CD8-positive, alpha-beta memory T cell (primary cell): ENCODE results near the gene IQCC. TPM values are rescaled to one million over a fixed set of nuclear protein-coding genes. Genes with fewer than 3 reads are reported as not detected.

ENCODE experiments used
- CTCF ChIA-PET: fragments of 350-600 bp; sonication (Branson Sonifier 250); formaldehyde crosslinking; loops from one replicate; lab custom pipeline; 2021; ENCODE audit warnings: antibody characterized with exemption; lab: Charles Lee
- POLR2A ChIA-PET: fragments of 350-600 bp; sonication (Branson Sonifier 250); formaldehyde crosslinking; loops from one replicate; lab custom pipeline; 2021; ENCODE audit warnings: antibody characterized with exemption; lab: Charles Lee
- DNase-seq, 5 donors: peaks; one replicate each; pipeline versions ENCODE4 v3.0.0 to v3.0.0-alpha.2; 2020 to 2022; ENCODE audit warnings: mixed read lengths in 1 of 5
- H3K27ac ChIP-seq: one replicate; pipeline ENCODE4 v1.7.0; 2013; ENCODE audit warnings: low read depth, mild to moderate bottlenecking, low read length, moderate library complexity
- H3K27me3 ChIP-seq: 2 replicates; pipeline ENCODE4 v1.7.0; 2013; ENCODE audit warnings: low read length, mild to moderate bottlenecking; ENCODE audit not compliant: insufficient read depth, poor library complexity, severe bottlenecking
- H3K36me3 ChIP-seq: 2 replicates; pipeline ENCODE4 v1.7.0; 2013; ENCODE audit warnings: mild to moderate bottlenecking, low read length, moderate library complexity; ENCODE audit not compliant: insufficient read depth
- H3K4me1 ChIP-seq: 2 replicates; pipeline ENCODE4 v1.7.0; 2013; ENCODE audit warnings: mild to moderate bottlenecking, low read length, moderate library complexity; ENCODE audit not compliant: insufficient read depth
- H3K4me3 ChIP-seq: 2 replicates; pipeline ENCODE4 v1.7.0; 2013; ENCODE audit warnings: mild to moderate bottlenecking, low read length
- H3K9me3 ChIP-seq: 2 replicates; pipeline ENCODE4 v1.7.0; 2013; ENCODE audit warnings: mild to moderate bottlenecking, low read length
- H3K27ac Mint-ChIP-seq, 8 donors: one replicate each; pipeline ENCODE4 v1.8.0; 2020 to 2021; ENCODE audit warnings: mixed read lengths in 8 of 8, mild to moderate bottlenecking in 6 of 8, inconsistent platforms in 3 of 8, moderate library complexity in 3 of 8
- H3K27me3 Mint-ChIP-seq, 2 donors: one replicate each; pipeline ENCODE4 v1.8.0; 2020 to 2021; ENCODE audit warnings: mixed read lengths in 2 of 2, mild to moderate bottlenecking in 1 of 2, moderate library complexity in 1 of 2
- H3K36me3 Mint-ChIP-seq, 3 donors: one replicate each; pipeline ENCODE4 v1.8.0; 2020 to 2021; ENCODE audit warnings: mixed read lengths in 3 of 3, inconsistent platforms in 1 of 3, mild to moderate bottlenecking in 1 of 3
- H3K4me1 Mint-ChIP-seq, 3 donors: one replicate each; pipeline ENCODE4 v1.8.0; 2020 to 2021; ENCODE audit warnings: mixed read lengths in 3 of 3, inconsistent platforms in 1 of 3, mild to moderate bottlenecking in 1 of 3
- H3K4me3 Mint-ChIP-seq, 7 donors: one replicate each; pipeline ENCODE4 v1.8.0; 2020 to 2021; ENCODE audit warnings: mixed read lengths in 7 of 7, mild to moderate bottlenecking in 6 of 7, moderate library complexity in 4 of 7, inconsistent platforms in 2 of 7
- H3K9me3 Mint-ChIP-seq, 5 donors: one replicate each; pipeline ENCODE4 v1.8.0; 2020 to 2022; ENCODE audit warnings: mixed read lengths in 5 of 5, mild to moderate bottlenecking in 3 of 5, moderate library complexity in 2 of 5, inconsistent platforms in 1 of 5
- polyA plus RNA-seq: library from polyadenylated mRNA; unstranded; fragments of 300-500 nt; fragmentation: Illumina TruSeq; gene quantifications from one replicate; pipeline ENCODE4 v1.2.3, GENCODE V29; 2021
- total RNA-seq, 2 experiments: library from RNA; stranded (reverse); gene quantifications; one replicate each; pipeline ENCODE4 v1.2.3, GENCODE V29; 2021

The IQCC gene
- total and polyA plus RNA-seq, 3 experiments from 2014 or later: 1.6 to 5.7 (median 5.6) TPM

DNA sequence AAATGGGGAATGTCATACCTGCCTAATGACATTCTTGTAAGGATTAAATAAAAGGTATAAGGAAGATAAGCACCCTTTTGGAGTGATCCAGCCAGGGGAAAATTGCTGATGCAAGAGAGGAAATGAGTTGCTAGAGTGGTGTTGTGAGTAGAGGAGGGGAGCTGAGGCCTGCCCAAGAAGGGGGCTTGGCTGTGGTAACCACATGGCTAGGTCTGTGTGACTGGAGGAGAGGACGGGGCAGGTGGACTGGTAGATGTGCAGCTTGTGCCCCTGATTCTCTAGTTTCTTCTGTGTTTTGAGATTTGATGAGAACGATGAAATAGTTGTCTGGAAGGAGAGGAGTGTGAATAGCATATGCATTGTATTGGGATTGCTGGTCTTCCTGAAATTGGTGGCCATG, 19.4 kb upstream of the IQCC start:
- H3K4me3 Mint-ChIP-seq: no peak overlapping the region
- POLR2A ChIA-PET: no interaction called here
- no peak for DNase-seq
- peaks cover 51% of the 10 kb centered on the region for H3K36me3 ChIP-seq
- peaks cover 12% of the 10 kb centered on the region for H3K4me1 ChIP-seq
- CTCF ChIA-PET: no interaction called here
- H3K4me1 Mint-ChIP-seq: peaks cover 33 to 47% (median 46%) of the 10 kb centered on the region in 3 donors
- H3K9me3 Mint-ChIP-seq: no peaks in the 10 kb centered on the region
- H3K36me3 Mint-ChIP-seq: peaks cover 8 to 76% (median 30%) of the 10 kb centered on the region in 3 donors
- H3K27me3 ChIP-seq: no peaks in the 10 kb centered on the region
- no peaks in the 10 kb centered on the region for H3K27me3 Mint-ChIP-seq
- no peaks in the 10 kb centered on the region for H3K9me3 ChIP-seq
- H3K27ac ChIP-seq: no peak overlapping the region
- H3K4me3 ChIP-seq: no peak overlapping the region
- H3K27ac Mint-ChIP-seq: peak overlapping the region in 1 of 8 donors; percentile 66

DNA sequence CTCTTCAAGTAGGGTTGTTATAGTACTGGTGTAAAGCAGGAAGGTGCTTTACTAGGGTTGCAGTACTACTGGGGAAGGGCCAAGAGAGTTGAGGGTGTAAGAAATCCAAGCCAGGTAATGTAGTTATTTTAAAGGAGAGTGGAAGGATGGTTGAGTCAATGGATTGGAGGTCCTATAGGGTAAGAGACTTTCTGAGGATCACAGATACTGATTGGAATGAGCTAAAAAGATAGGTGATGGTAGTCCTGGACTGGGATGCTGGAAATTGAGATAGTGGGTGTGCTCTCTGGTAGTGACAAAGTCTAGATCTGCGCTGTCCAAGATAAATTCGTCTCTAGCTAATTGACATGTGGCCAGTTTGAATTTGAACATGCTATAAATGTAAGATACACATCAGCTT, 19.0 kb upstream of the IQCC start:
- peaks cover 55% of the 10 kb centered on the region for H3K36me3 ChIP-seq
- Mint-ChIP-seq H3K9me3 (no peaks in the 10 kb centered on the region), H3K27me3 (no peaks in the 10 kb centered on the region), H3K4me1 (peaks cover 29 to 43% (median 42%) of the 10 kb centered on the region in 3 donors), H3K36me3 (peaks cover 10 to 76% (median 33%) of the 10 kb centered on the region in 3 donors), H3K27ac (peak overlapping the region in 1 of 8 donors; percentile 66), H3K4me3 (no peak overlapping the region)
- H3K27me3 ChIP-seq: no peaks in the 10 kb centered on the region
- H3K4me1 ChIP-seq: peaks cover 8% of the 10 kb centered on the region
- no peak overlapping the region for H3K27ac ChIP-seq
- H3K4me3 ChIP-seq: no peak overlapping the region
- H3K9me3 ChIP-seq: no peaks in the 10 kb centered on the region
- DNase-seq: no peak
- CTCF ChIA-PET: no interaction called here
- POLR2A ChIA-PET: no interaction called here

DNA sequence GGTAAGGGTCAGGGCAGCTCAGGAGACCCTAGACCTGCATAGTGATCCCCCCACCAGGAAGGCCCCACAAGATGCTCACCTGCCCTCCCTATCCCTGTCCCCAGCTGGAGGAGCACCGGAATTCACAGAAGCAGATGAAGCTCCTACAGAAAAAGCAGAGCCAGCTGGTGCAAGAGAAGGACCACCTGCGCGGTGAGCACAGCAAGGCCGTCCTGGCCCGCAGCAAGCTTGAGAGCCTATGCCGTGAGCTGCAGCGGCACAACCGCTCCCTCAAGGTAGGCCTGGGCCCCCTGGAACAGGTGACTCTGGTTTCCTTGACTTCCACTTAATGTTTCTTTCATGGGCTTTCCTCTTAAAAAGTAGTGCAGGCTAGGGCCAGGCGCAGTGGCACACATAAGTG, 17.6 kb upstream of the IQCC start:
- H3K27me3 Mint-ChIP-seq: no peaks in the 10 kb centered on the region
- Histone ChIP-seq H3K27me3 (no peaks in the 10 kb centered on the region), H3K9me3 (no peaks in the 10 kb centered on the region), H3K27ac (no peak overlapping the region), H3K4me3 (no peak overlapping the region), H3K4me1 (no peaks in the 10 kb centered on the region), H3K36me3 (peaks cover 65% of the 10 kb centered on the region)
- CTCF ChIA-PET: interaction anchor here (1.0 to 1.8 kb wide), 3 partner anchors 8 to 60 kb away, joined by 3 to 4 read pairs (median 3); partner anchors contain the start of gene TXLNA
- H3K9me3 Mint-ChIP-seq: no peaks in the 10 kb centered on the region
- no peak overlapping the region for H3K27ac Mint-ChIP-seq
- no peak for DNase-seq
- peaks cover 23 to 32% (median 30%) of the 10 kb centered on the region in 3 donors for H3K4me1 Mint-ChIP-seq
- no peak overlapping the region for H3K4me3 Mint-ChIP-seq
- POLR2A ChIA-PET: no interaction called here
- peaks cover 19 to 78% (median 43%) of the 10 kb centered on the region in 3 donors for H3K36me3 Mint-ChIP-seq

DNA sequence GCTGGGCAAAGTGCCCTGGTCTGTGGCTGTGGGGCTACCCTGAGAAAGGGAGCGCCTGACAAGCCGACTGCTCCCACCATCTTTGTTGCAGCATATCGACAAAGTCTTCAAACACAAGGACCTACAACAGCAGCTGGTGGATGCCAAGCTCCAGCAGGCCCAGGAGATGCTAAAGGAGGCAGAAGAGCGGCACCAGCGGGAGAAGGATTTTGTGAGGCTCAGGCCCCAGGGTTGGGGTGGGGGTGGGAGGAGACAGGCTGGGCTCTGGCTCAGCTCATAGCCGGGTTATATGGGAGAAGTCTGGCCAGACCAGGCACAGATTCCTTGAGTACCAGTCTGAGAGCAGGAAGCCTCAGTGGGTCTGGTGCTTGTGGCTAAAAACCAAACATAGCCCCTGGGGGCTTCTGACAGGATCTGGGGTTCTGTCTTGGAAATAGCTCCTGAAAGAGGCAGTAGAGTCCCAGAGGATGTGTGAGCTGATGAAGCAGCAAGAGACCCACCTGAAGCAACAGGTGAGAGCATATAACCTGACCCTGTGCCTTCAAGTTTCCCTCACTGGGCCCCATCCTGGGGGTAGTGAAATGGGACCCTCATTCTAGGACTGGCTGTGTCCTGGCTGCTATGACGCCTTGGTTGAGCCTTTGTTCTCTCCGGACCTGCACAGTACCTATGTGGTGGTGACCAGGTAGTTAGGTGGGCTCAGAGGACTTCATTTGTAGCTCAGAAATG, 13.1 kb upstream of the IQCC start:
- Histone ChIP-seq H3K36me3 (peaks cover 71% of the 10 kb centered on the region), H3K4me1 (peaks cover 28% of the 10 kb centered on the region), H3K4me3 (no peak overlapping the region), H3K9me3 (no peaks in the 10 kb centered on the region), H3K27me3 (no peaks in the 10 kb centered on the region), H3K27ac (no peak overlapping the region)
- Mint-ChIP-seq H3K27ac (peak overlapping the region in 2 of 8 donors; percentile 4 to 88), H3K4me1 (peaks cover 35 to 43% (median 37%) of the 10 kb centered on the region in 3 donors), H3K9me3 (no peaks in the 10 kb centered on the region), H3K4me3 (no peak overlapping the region), H3K36me3 (peaks cover 22 to 93% (median 43%) of the 10 kb centered on the region in 3 donors), H3K27me3 (no peaks in the 10 kb centered on the region)
- DNase-seq: no peak
- CTCF ChIA-PET: interaction anchor here (1.2 to 1.4 kb wide), 2 partner anchors 9 to 98 kb away, joined by 4 read pairs; no protein-coding TSS in a partner anchor
- POLR2A ChIA-PET: no interaction called here

DNA sequence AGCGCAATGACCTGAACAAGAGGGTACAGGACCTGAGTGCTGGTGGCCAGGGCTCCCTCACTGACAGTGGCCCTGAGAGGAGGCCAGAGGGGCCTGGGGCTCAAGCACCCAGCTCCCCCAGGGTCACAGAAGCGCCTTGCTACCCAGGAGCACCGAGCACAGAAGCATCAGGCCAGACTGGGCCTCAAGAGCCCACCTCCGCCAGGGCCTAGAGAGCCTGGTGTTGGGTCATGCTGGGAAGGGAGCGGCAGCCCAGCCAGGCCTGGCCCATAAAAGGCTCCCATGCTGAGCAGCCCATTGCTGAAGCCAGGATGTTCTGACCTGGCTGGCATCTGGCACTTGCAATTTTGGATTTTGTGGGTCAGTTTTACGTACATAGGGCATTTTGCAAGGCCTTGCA, 10.5 kb upstream of the IQCC start:
- H3K4me1 ChIP-seq: peaks cover 35% of the 10 kb centered on the region
- no peaks in the 10 kb centered on the region for H3K9me3 ChIP-seq
- ChIA-PET CTCF (interaction anchor here (1.0 to 2.1 kb wide), 2 partner anchors 20 to 177 kb away, joined by 3 to 7 read pairs; no protein-coding TSS in a partner anchor), POLR2A (interaction anchor here (0.6 to 1.5 kb wide), 2 partner anchors 16 to 114 kb away, joined by 3 to 4 read pairs; partner anchors contain the start of gene TXLNA)
- H3K36me3 ChIP-seq: peaks cover 45% of the 10 kb centered on the region
- H3K4me1 Mint-ChIP-seq: peaks cover 41 to 54% (median 47%) of the 10 kb centered on the region in 3 donors
- peaks cover 22 to 73% (median 30%) of the 10 kb centered on the region in 3 donors for H3K36me3 Mint-ChIP-seq
- no peaks in the 10 kb centered on the region for H3K9me3 Mint-ChIP-seq
- DNase-seq: no peak
- no peaks in the 10 kb centered on the region for H3K27me3 Mint-ChIP-seq
- H3K27ac Mint-ChIP-seq: no peak overlapping the region
- H3K4me3 Mint-ChIP-seq: no peak overlapping the region
- H3K27ac ChIP-seq: no peak overlapping the region
- no peaks in the 10 kb centered on the region for H3K27me3 ChIP-seq
- H3K4me3 ChIP-seq: no peak overlapping the region

DNA sequence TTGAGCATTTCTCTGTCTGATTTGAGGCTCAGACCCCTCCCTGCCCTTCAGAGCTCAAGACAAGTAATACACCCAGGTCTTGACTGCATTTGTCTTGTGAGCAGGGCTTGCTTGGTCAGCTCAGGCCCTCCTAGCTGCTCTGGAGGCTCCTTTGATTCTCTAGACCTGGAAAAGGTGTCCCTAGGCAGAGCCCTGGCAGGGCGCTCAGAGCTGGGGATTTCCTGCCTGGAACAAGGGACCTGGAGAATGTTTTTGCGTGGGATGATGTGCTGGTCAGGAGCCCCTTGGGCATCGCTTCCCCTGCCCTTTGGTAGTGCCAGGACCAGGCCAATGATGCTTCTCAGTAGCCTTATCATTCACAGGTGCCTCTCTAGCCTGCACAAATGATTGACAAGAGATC, 9.9 kb upstream of the IQCC start:
- Mint-ChIP-seq H3K9me3 (no peaks in the 10 kb centered on the region), H3K27ac (peak overlapping the region in 1 of 8 donors; percentile 36), H3K27me3 (peaks cover 0 to 2% of the 10 kb centered on the region in 2 donors), H3K36me3 (peaks cover 22 to 70% (median 28%) of the 10 kb centered on the region in 3 donors), H3K4me3 (no peak overlapping the region), H3K4me1 (peaks cover 47 to 58% (median 52%) of the 10 kb centered on the region in 3 donors)
- no peak for DNase-seq
- ChIA-PET POLR2A (interaction anchor here (1.1 to 1.5 kb wide), 2 partner anchors 15 to 16 kb away, joined by 3 to 4 read pairs; partner anchors contain the start of gene TXLNA), CTCF (interaction anchor here (0.9 to 1.0 kb wide), 2 partner anchors 95 to 177 kb away, joined by 3 read pairs; no protein-coding TSS in a partner anchor)
- Histone ChIP-seq H3K9me3 (no peaks in the 10 kb centered on the region), H3K4me1 (peaks cover 39% of the 10 kb centered on the region), H3K27me3 (no peaks in the 10 kb centered on the region), H3K4me3 (no peak overlapping the region), H3K27ac (no peak overlapping the region), H3K36me3 (peaks cover 39% of the 10 kb centered on the region)

DNA sequence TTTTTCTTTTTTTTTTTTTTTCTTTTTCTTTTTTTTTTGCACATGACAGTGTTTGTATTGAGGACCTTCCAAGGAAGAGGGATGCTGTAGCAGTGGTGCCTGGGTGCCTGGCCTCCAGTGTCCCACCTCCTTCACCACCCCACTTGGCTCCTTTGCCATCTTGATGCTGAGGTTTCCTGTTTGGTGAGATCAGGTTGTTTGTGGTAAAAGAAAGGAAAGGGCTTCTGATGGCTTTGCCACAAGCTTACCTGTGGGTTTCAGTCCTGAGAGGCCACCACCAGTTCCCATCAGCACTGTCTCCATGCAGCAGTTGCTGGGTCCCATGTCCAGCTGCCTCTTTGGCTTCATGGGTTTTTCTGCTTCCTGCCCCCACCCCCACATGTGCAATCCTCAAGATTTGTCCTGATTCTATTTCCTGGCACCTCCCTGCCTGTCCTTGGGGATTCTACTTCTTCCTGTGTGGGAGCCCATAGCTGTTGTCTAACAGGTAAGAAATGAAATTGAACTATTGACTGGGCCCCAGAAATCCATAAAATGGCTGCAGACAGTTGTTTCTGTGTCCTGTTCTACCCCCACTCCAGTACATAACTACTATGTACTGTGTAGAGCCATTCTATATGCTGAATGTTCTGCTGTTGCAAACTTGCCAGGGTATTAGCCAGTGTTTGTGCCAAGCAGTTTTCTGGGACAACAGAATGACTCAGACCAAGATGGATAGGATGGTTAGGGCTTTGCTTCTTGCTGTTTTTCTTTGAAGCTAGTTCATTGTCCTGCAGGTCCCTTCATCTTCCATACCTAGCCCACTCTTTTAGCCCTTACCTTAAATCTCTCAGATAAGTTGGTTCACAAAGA, 9.3 kb upstream of the IQCC start:
- Mint-ChIP-seq H3K9me3 (no peaks in the 10 kb centered on the region), H3K27me3 (peaks cover 0 to 2% of the 10 kb centered on the region in 2 donors), H3K36me3 (peaks cover 22 to 65% (median 28%) of the 10 kb centered on the region in 3 donors), H3K27ac (peak overlapping the region in 7 of 8 donors; percentile 28 to 89 (median 78)), H3K4me3 (peak overlapping the region; percentile 3 to 84 (median 64)), H3K4me1 (peaks cover 47 to 59% (median 53%) of the 10 kb centered on the region in 3 donors)
- Histone ChIP-seq H3K27me3 (no peaks in the 10 kb centered on the region), H3K4me1 (peaks cover 39% of the 10 kb centered on the region), H3K9me3 (no peaks in the 10 kb centered on the region), H3K27ac (no peak overlapping the region), H3K36me3 (peaks cover 37% of the 10 kb centered on the region), H3K4me3 (peak overlapping the region; percentile 23)
- ChIA-PET CTCF (interaction anchor here (0.9 to 1.0 kb wide), 3 partner anchors 8 to 176 kb away, joined by 3 read pairs; no protein-coding TSS in a partner anchor), POLR2A (interaction anchor here (1.1 to 1.5 kb wide), 2 partner anchors 16 to 17 kb away, joined by 3 to 4 read pairs; partner anchors contain the start of gene TXLNA)
- peak in 2 of 5 donors; percentile 24 to 43 for DNase-seq
